OCI-LY7 (cell line): ENCODE results near the gene BRME1. TPM values are rescaled to one million over a fixed set of nuclear protein-coding genes. Genes with fewer than 3 reads are reported as not detected.

ENCODE experiments used
- BruUV-seq: library from RNA; stranded (reverse); fragments of 400-500 nt; replicated peaks from 2 replicates; lab custom pipeline; 2021; lab: Mats Ljungman, UMichigan
- CTCF ChIA-PET: fragments of 300-600 bp; sonication (Branson Sonifier 250); formaldehyde crosslinking; loops from one replicate; lab custom pipeline; 2022; ENCODE audit warnings: antibody characterized with exemption; ENCODE audit not compliant: unreplicated experiment; lab: Charles Lee
- POLR2A ChIA-PET: fragments of 300-600 bp; sonication (Branson Sonifier 250); formaldehyde crosslinking; loops from one replicate; lab custom pipeline; 2022; ENCODE audit warnings: antibody characterized with exemption; lab: Charles Lee
- DNase-seq: peaks from one replicate; pipeline ENCODE4 v3.0.0-alpha.2; 2015; ENCODE audit warnings: low spot score
- H2AFZ ChIP-seq: fragments of 200-600 bp; sonication (generic), shearing (Covaris generic); 2 replicates; pipeline ENCODE4 v1.6.1; 2014; ENCODE audit warnings: mild to moderate bottlenecking, antibody characterized with exemption, low read length, moderate library complexity
- H3K27ac ChIP-seq: fragments of 200-600 bp; sonication (generic); 2 replicates; pipeline ENCODE4 v1.5.1; 2014; ENCODE audit warnings: mixed run types, low read depth, mild to moderate bottlenecking, moderate library complexity, low read length, inconsistent platforms; ENCODE audit not compliant: poor library complexity, severe bottlenecking
- H3K36me3 ChIP-seq: fragments of 200-600 bp; sonication (generic); 2 replicates; pipeline ENCODE4 v1.6.1; 2014; ENCODE audit warnings: mild to moderate bottlenecking, antibody characterized with exemption, low read length, moderate library complexity, mixed read lengths; ENCODE audit not compliant: insufficient read depth
- H3K4me1 ChIP-seq: fragments of 200-600 bp; sonication (generic); 2 replicates; pipeline ENCODE4 v1.5.1; 2014; ENCODE audit warnings: mild to moderate bottlenecking, low read length; ENCODE audit not compliant: insufficient read depth, poor library complexity, severe bottlenecking
- H3K4me2 ChIP-seq: fragments of 200-600 bp; sonication (generic); 2 replicates; pipeline ENCODE4 v1.6.1; 2014; ENCODE audit warnings: mild to moderate bottlenecking, low read length
- H3K4me3 ChIP-seq: fragments of 200-600 bp; sonication (generic); 2 replicates; pipeline ENCODE4 v1.5.1; 2014; ENCODE audit warnings: mild to moderate bottlenecking, low read depth, low read length; ENCODE audit not compliant: poor library complexity, severe bottlenecking
- H3K79me2 ChIP-seq: fragments of 200-600 bp; sonication (generic); 2 replicates; pipeline ENCODE4 v1.6.1; 2016; ENCODE audit warnings: low read depth, mild to moderate bottlenecking, low read length, moderate library complexity, mixed read lengths; ENCODE audit not compliant: insufficient read depth
- H3K9me2 ChIP-seq: fragments of 200-600 bp; sonication (generic); 2 replicates; pipeline ENCODE4 v1.6.1; 2016; ENCODE audit warnings: mild to moderate bottlenecking, low read length, mixed read lengths; ENCODE audit not compliant: insufficient read depth
- H3K9me3 ChIP-seq: fragments of 200-600 bp; sonication (generic); 2 replicates; pipeline ENCODE4 v1.6.1; 2014; ENCODE audit warnings: mild to moderate bottlenecking, mixed run types, low read length, mixed read lengths
- H4K20me1 ChIP-seq: fragments of 200-600 bp; sonication (generic); 2 replicates; pipeline ENCODE4 v1.6.1; 2014; ENCODE audit warnings: mild to moderate bottlenecking, antibody characterized with exemption, low read length, moderate library complexity, mixed read lengths; ENCODE audit not compliant: insufficient read depth
- EZH2phosphoT487 ChIP-seq: fragments of 200-600 bp; sonication (generic); IDR thresholded peaks from 2 replicates; pipeline ENCODE4 v1.6.1; 2018; ENCODE audit warnings: low read depth, borderline replicate concordance, mild to moderate bottlenecking, mixed run types, antibody characterized with exemption, low read length, moderate library complexity, mixed read lengths
- intact Hi-C: fragments of 100-400 bp; cut with micrococcal nuclease; formaldehyde crosslinking; loops from one replicate; pipeline ENCODE4 v1.10.0; 2022; ENCODE audit not compliant: unreplicated experiment
- total RNA-seq, 2 experiments: library from RNA; depleted of rRNA in 1 of 2; stranded (reverse); fragments of >200 nt in 1 of 2; shearing (Covaris generic) in 1 of 2; gene quantifications; 2 replicates each; pipeline ENCODE4 v1.2.3, GENCODE V29; 2014 to 2022
- TF ChIP-seq, protein P1 (sequence below): fragments of 200-600 bp; sonication (generic); conservative IDR thresholded peaks from 2 replicates; pipeline ENCODE4 v1.5.1; 2014; ENCODE audit warnings: mild to moderate bottlenecking, antibody characterized with exemption, low read length, moderate library complexity, mixed read lengths

BRME1 gene
- total RNA-seq, 2 experiments from 2014 or later, result 2.5 to 7.2 TPM

- no peaks in the 10 kb centered on the region for H4K20me1 ChIP-seq
- BruUV-seq, result no TSS peak
- H3K4me3 ChIP-seq, result no peak overlapping the region
- intact Hi-C loops, result no loop called here
- H3K9me3 ChIP-seq, result no peaks in the 10 kb centered on the region
- POLR2A ChIA-PET, result no interaction called here
- H3K9me2 ChIP-seq, result no peaks in the 10 kb centered on the region
- H3K4me2 ChIP-seq, result no peak overlapping the region
- DNase-seq, result no peak
- peaks cover 9% of the 10 kb centered on the region; the same call in 1 of the 2 replicates for H3K36me3 ChIP-seq
- no peak for TF ChIP-seq EZH2phosphoT487
- TF ChIP-seq, protein P1, sequence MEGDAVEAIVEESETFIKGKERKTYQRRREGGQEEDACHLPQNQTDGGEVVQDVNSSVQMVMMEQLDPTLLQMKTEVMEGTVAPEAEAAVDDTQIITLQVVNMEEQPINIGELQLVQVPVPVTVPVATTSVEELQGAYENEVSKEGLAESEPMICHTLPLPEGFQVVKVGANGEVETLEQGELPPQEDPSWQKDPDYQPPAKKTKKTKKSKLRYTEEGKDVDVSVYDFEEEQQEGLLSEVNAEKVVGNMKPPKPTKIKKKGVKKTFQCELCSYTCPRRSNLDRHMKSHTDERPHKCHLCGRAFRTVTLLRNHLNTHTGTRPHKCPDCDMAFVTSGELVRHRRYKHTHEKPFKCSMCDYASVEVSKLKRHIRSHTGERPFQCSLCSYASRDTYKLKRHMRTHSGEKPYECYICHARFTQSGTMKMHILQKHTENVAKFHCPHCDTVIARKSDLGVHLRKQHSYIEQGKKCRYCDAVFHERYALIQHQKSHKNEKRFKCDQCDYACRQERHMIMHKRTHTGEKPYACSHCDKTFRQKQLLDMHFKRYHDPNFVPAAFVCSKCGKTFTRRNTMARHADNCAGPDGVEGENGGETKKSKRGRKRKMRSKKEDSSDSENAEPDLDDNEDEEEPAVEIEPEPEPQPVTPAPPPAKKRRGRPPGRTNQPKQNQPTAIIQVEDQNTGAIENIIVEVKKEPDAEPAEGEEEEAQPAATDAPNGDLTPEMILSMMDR, result no peak
- no peaks in the 10 kb centered on the region for H3K4me1 ChIP-seq
- H3K79me2 ChIP-seq, result no peaks in the 10 kb centered on the region
- H3K27ac ChIP-seq, result no peak overlapping the region
- no peak overlapping the region for H2AFZ ChIP-seq
- CTCF ChIA-PET, result no interaction called here
Measured at GRCh38 chr19:13932149-13932637, 26.3 kb upstream of the BRME1 start.

- no peak overlapping the region for H3K4me3 ChIP-seq
- no TSS peak for BruUV-seq
- no peak overlapping the region for H3K27ac ChIP-seq
- H3K79me2 ChIP-seq, result no peaks in the 10 kb centered on the region
- no peak for TF ChIP-seq EZH2phosphoT487
- TF ChIP-seq, protein P1, result no peak
- no peaks in the 10 kb centered on the region for H3K9me2 ChIP-seq
- ChIA-PET CTCF (no interaction called here), POLR2A (interaction anchor here (0.6 kb wide), 1 partner anchor 142 kb away, joined by 3 read pairs; no protein-coding TSS in a partner anchor)
- no peak overlapping the region for H2AFZ ChIP-seq
- intact Hi-C loops, result no loop called here
- no peak overlapping the region for H3K4me2 ChIP-seq
- no peaks in the 10 kb centered on the region for H3K9me3 ChIP-seq
- DNase-seq, result no peak
- peaks cover 14% of the 10 kb centered on the region; the same call in 1 of the 2 replicates for H3K36me3 ChIP-seq
- H3K4me1 ChIP-seq, result no peaks in the 10 kb centered on the region
- no peaks in the 10 kb centered on the region for H4K20me1 ChIP-seq
Measured at GRCh38 chr19:13931391-13932148, 25.7 kb upstream of the BRME1 start.

DNA sequence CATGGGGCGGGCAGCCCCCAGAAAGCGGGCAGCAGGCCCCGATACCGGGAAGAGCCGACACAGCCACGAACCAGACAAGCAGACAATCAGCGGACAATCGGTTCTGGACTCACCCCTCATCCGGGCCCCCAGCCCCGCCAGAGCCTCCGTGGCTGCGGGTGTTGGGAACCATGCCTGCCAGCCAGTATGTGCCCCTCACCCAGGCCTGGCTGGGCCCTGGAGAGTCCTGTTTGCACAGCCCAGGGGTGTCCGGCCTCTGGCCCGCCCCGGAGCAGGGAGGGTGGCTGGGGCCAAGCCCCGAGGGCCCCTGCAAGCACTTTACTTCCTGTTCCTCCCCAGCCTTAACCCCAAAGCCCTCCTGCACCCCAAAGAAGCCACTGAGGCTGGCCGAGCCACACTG lies 24.5 kb upstream of the BRME1 start:
- Histone ChIP-seq H3K4me2 (no peak overlapping the region), H3K27ac (no peak overlapping the region), H3K79me2 (no peaks in the 10 kb centered on the region), H4K20me1 (no peaks in the 10 kb centered on the region), H3K9me2 (no peaks in the 10 kb centered on the region), H3K4me3 (no peak overlapping the region), H3K36me3 (peaks cover 14% of the 10 kb centered on the region; the same call in 1 of the 2 replicates), H3K9me3 (no peaks in the 10 kb centered on the region), H2AFZ (no peak overlapping the region), H3K4me1 (no peaks in the 10 kb centered on the region)
- no peak for DNase-seq
- TF ChIP-seq EZH2phosphoT487, result no peak
- TF ChIP-seq, protein P1, result no peak
- intact Hi-C loops, result no loop called here
- POLR2A ChIA-PET, result no interaction called here
- CTCF ChIA-PET, result no interaction called here
- BruUV-seq, result no TSS peak
